ENCODE data around the gene CYP27B1.
A peak's percentile ranks its signal among the peaks of the same experiment; 100 is the strongest.

CYP27B1 gene

DNA sequence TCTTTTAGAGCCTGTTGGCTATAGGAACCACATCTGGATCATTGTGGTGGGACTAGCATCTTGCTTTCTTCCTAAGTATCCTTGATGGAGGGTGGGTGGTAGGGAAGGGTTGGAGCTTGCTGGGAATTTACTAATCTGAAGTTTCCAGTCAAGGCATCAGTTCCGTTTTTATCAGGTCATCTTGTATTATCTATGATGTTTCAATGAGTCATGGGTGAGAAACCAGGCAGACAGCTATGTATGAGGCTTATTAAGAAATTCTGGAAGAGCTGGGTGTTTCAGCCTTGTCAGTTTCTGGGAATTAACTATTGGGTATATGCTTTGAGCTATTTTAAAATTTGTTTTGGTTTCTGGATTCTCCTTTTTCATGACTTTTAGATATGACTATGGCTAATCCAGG lies 27.0 kb upstream of the CYP27B1 start:
- no peak overlapping the region for H3K9ac ChIP-seq (ENCODE audit: low read length)
- H4K20me1 ChIP-seq (ENCODE audit: low read depth, low read length): no peaks in the 10 kb centered on the region
- H3K9me3 ChIP-seq (ENCODE audit: insufficient read depth, low read length): no peaks in the 10 kb centered on the region
- peaks cover 26% of the 10 kb centered on the region; the same call in 1 of the 2 replicates for H3K36me3 ChIP-seq (ENCODE audit: low read length)
- H3K4me2 ChIP-seq (ENCODE audit: low read depth, low read length, poor library complexity, severe bottlenecking): no peak overlapping the region
- H3K27me3 ChIP-seq (ENCODE audit: low read length): no peaks in the 10 kb centered on the region
- TF ChIP-seq, protein P1, sequence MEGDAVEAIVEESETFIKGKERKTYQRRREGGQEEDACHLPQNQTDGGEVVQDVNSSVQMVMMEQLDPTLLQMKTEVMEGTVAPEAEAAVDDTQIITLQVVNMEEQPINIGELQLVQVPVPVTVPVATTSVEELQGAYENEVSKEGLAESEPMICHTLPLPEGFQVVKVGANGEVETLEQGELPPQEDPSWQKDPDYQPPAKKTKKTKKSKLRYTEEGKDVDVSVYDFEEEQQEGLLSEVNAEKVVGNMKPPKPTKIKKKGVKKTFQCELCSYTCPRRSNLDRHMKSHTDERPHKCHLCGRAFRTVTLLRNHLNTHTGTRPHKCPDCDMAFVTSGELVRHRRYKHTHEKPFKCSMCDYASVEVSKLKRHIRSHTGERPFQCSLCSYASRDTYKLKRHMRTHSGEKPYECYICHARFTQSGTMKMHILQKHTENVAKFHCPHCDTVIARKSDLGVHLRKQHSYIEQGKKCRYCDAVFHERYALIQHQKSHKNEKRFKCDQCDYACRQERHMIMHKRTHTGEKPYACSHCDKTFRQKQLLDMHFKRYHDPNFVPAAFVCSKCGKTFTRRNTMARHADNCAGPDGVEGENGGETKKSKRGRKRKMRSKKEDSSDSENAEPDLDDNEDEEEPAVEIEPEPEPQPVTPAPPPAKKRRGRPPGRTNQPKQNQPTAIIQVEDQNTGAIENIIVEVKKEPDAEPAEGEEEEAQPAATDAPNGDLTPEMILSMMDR (IDR thresholded peaks at IDR 0.05; ENCODE audit: insufficient read depth, low read length, poor library complexity, severe bottlenecking): no peak
- TF ChIP-seq EZH2phosphoT487 (conservative IDR thresholded peaks at IDR 0.05; ENCODE audit: low read length): no peak
- peaks cover 5% of the 10 kb centered on the region; the same call in 1 of the 2 replicates for H3F3A ChIP-seq (ENCODE audit: insufficient read depth)
- H3K4me3 ChIP-seq (ENCODE audit: insufficient read depth, low read length, poor library complexity, severe bottlenecking): no peak overlapping the region
- H3K27ac ChIP-seq (ENCODE audit: low read depth, low read length): no peak overlapping the region
- H3K79me2 ChIP-seq (ENCODE audit: insufficient read depth, low read length): no peaks in the 10 kb centered on the region
- no peak overlapping the region for H2AFZ ChIP-seq (ENCODE audit: low read depth, low read length, severe bottlenecking)
- no peaks in the 10 kb centered on the region for H3K9me2 ChIP-seq (replicated peaks; ENCODE audit: insufficient read depth, low read length)

DNA sequence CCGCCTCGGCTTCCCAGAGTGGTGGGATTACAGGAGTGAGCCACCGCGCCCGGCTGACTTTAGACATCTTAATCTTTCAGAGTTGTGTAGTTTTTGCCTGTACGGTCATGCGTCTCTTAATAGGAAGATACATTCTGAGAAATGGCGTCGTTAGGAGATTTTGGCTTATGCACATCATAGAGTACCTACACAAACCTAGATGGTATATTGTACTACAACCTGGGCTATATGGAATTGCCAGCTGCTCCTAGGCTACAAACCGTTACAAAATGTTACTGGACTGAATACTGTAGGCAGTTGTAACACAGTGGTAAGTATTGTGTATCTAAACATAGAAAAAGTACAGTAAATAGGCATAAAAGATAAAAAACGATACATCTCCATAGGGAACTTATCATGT lies 17.0 kb upstream of the CYP27B1 start:
- H3K4me2 ChIP-seq (ENCODE audit: low read depth, low read length, poor library complexity, severe bottlenecking): peak overlapping the region; percentile 91
- H3K79me2 ChIP-seq (ENCODE audit: insufficient read depth, low read length): peaks cover 16% of the 10 kb centered on the region
- no peak overlapping the region for H3K4me3 ChIP-seq (ENCODE audit: insufficient read depth, low read length, poor library complexity, severe bottlenecking)

DNA sequence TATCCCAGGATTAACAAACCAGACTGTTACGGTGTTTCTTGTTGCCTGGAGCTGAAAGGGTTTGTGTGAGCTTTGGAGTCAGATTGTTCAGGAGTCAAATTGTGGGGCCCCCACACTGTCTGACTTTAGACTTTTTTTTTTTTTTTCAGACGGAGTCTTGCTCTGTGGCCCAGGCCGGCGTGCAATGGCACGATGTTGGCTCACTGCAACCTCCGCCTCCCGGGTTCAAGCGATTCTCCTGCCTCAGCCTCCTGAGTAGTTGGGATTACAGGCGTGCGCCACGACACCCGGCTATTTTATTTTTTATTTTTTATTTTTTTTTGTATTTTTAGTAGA lies 16.6 kb upstream of the CYP27B1 start:
- TF ChIP-seq EZH2phosphoT487 (conservative IDR thresholded peaks at IDR 0.05; ENCODE audit: low read length): no peak
- TF ChIP-seq, protein P1 (IDR thresholded peaks at IDR 0.05; ENCODE audit: insufficient read depth, low read length, poor library complexity, severe bottlenecking): no peak
- Histone ChIP-seq H3K4me3 (ENCODE audit: insufficient read depth, low read length, poor library complexity, severe bottlenecking) (peak overlapping the region; percentile 100), H3K9me3 (ENCODE audit: insufficient read depth, low read length) (no peaks in the 10 kb centered on the region), H3K79me2 (ENCODE audit: insufficient read depth, low read length) (peaks cover 16% of the 10 kb centered on the region), H3K9me2 (replicated peaks; ENCODE audit: insufficient read depth, low read length) (no peaks in the 10 kb centered on the region), H2AFZ (ENCODE audit: low read depth, low read length, severe bottlenecking) (no peak overlapping the region), H3K27me3 (ENCODE audit: low read length) (no peaks in the 10 kb centered on the region), H4K20me1 (ENCODE audit: low read depth, low read length) (no peaks in the 10 kb centered on the region), H3K9ac (ENCODE audit: low read length) (peak overlapping the region; percentile 92), H3F3A (ENCODE audit: insufficient read depth) (no peaks in the 10 kb centered on the region), H3K4me2 (ENCODE audit: low read depth, low read length, poor library complexity, severe bottlenecking) (peak overlapping the region; percentile 91), H3K27ac (ENCODE audit: low read depth, low read length) (no peak overlapping the region), H3K36me3 (ENCODE audit: low read length) (peaks cover 22% of the 10 kb centered on the region; the same call in 1 of the 2 replicates)

More for the DNA sequence above, 17.0 kb upstream of the CYP27B1 start:
- peaks cover 22% of the 10 kb centered on the region; the same call in 1 of the 2 replicates for H3K36me3 ChIP-seq (ENCODE audit: low read length)
- no peaks in the 10 kb centered on the region for H3K9me2 ChIP-seq (replicated peaks; ENCODE audit: insufficient read depth, low read length)
- no peaks in the 10 kb centered on the region for H3K9me3 ChIP-seq (ENCODE audit: insufficient read depth, low read length)
- no peaks in the 10 kb centered on the region for H4K20me1 ChIP-seq (ENCODE audit: low read depth, low read length)
- TF ChIP-seq, protein P1 (IDR thresholded peaks at IDR 0.05; ENCODE audit: insufficient read depth, low read length, poor library complexity, severe bottlenecking): no peak
- TF ChIP-seq EZH2phosphoT487 (conservative IDR thresholded peaks at IDR 0.05; ENCODE audit: low read length): no peak
- no peak overlapping the region for H2AFZ ChIP-seq (ENCODE audit: low read depth, low read length, severe bottlenecking)
- no peaks in the 10 kb centered on the region for H3F3A ChIP-seq (ENCODE audit: insufficient read depth)
- H3K27me3 ChIP-seq (ENCODE audit: low read length): no peaks in the 10 kb centered on the region
- no peak overlapping the region for H3K27ac ChIP-seq (ENCODE audit: low read depth, low read length)
- H3K9ac ChIP-seq (ENCODE audit: low read length): no peak overlapping the region

Measured in SU-DHL-6 (cell line).